Measurements from ENCODE around the gene CTBP1. TPM values are rescaled to one million over a fixed set of nuclear protein-coding genes. Genes with fewer than 3 reads are reported as not detected.

The CTBP1 gene
- total RNA-seq, 1 experiment from 2014 or later, result 136 TPM

GRCh38 chr4:1253831-1254230 lies 4.9 kb upstream of the CTBP1 start:
- peaks cover 44 to 50% (median 45%) of the 10 kb centered on the region in 3 experiments for H3K36me3 Mint-ChIP-seq (ENCODE audit: insufficient read depth in 1 of 3, low read depth in 3 of 3)

More at GRCh38 chr4:1253831-1254230, 4.9 kb upstream of the CTBP1 start:
- H3K4ac ChIP-seq (ENCODE audit: low read depth, low read length), result no peak overlapping the region
- H4K8ac ChIP-seq (replicated peaks; ENCODE audit: insufficient read length, low read depth, low read length), result no peak overlapping the region
- H4K91ac ChIP-seq (ENCODE audit: insufficient read length, low read depth, low read length), result no peak overlapping the region
- no peak overlapping the region for H3K23ac ChIP-seq (ENCODE audit: insufficient read length, low read depth, low read length)
- no peaks in the 10 kb centered on the region for H4K20me1 ChIP-seq (ENCODE audit: control insufficient read depth, insufficient read depth, insufficient read length)
- no peaks in the 10 kb centered on the region for H3K27me3 ChIP-seq (ENCODE audit: insufficient read depth, low read length)
- Mint-ChIP-seq H3K4me3 (no peak overlapping the region), H3K27ac (no peak overlapping the region), H3K9me3 (peaks cover 77 to 87% of the 10 kb centered on the region in 2 experiments), H3K4me1 (no peaks in the 10 kb centered on the region), H3K27me3 (ENCODE audit: low read depth) (peaks cover 57% of the 10 kb centered on the region)
- TF ChIP-seq, protein P1, sequence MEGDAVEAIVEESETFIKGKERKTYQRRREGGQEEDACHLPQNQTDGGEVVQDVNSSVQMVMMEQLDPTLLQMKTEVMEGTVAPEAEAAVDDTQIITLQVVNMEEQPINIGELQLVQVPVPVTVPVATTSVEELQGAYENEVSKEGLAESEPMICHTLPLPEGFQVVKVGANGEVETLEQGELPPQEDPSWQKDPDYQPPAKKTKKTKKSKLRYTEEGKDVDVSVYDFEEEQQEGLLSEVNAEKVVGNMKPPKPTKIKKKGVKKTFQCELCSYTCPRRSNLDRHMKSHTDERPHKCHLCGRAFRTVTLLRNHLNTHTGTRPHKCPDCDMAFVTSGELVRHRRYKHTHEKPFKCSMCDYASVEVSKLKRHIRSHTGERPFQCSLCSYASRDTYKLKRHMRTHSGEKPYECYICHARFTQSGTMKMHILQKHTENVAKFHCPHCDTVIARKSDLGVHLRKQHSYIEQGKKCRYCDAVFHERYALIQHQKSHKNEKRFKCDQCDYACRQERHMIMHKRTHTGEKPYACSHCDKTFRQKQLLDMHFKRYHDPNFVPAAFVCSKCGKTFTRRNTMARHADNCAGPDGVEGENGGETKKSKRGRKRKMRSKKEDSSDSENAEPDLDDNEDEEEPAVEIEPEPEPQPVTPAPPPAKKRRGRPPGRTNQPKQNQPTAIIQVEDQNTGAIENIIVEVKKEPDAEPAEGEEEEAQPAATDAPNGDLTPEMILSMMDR (conservative IDR thresholded peaks at IDR 0.05), result no peak
- no peak overlapping the region for H3K9ac ChIP-seq (ENCODE audit: extremely low read depth, insufficient read length, low read length)
- no peak overlapping the region for H3K56ac ChIP-seq (ENCODE audit: insufficient read length, low read depth, low read length)
- H2AK5ac ChIP-seq (ENCODE audit: insufficient read length, low read length), result no peak overlapping the region
- H2BK5ac ChIP-seq (ENCODE audit: insufficient read length, low read length), result no peak overlapping the region
- no peak overlapping the region for H2BK15ac ChIP-seq (ENCODE audit: low read depth, low read length)
- peaks cover 38% of the 10 kb centered on the region for H3K9me3 ChIP-seq (ENCODE audit: control insufficient read depth, low read depth, low read length)
- H3K4me1 ChIP-seq (ENCODE audit: insufficient read depth, low read length), result no peaks in the 10 kb centered on the region
- no peaks in the 10 kb centered on the region for H3K79me1 ChIP-seq (ENCODE audit: insufficient read depth, low read depth, low read length, poor library complexity, severe bottlenecking)
- H2BK12ac ChIP-seq (ENCODE audit: insufficient read length, low read depth, low read length), result no peak overlapping the region
- no peak overlapping the region for H2BK20ac ChIP-seq (ENCODE audit: low read depth, low read length, poor library complexity, severe bottlenecking)
- no CpG with 5 or more reads among the region's 5 CpGs for WGBS (ENCODE audit: extremely low coverage, insufficient read length, low lambda C conversion rate)
- H4K5ac ChIP-seq (ENCODE audit: insufficient read length, low read depth, low read length), result no peak overlapping the region
- no peak overlapping the region for H3K4me2 ChIP-seq (ENCODE audit: insufficient read depth, insufficient read length, low read length)
- no peak overlapping the region for H3T11ph ChIP-seq (ENCODE audit: low read length)
- H3K27ac ChIP-seq (ENCODE audit: insufficient read length, low read depth, low read length), result no peak overlapping the region
- H3K79me2 ChIP-seq (ENCODE audit: insufficient read depth, low read length), result no peaks in the 10 kb centered on the region
- DNase-seq, result no peak
- no peak overlapping the region for H3K18ac ChIP-seq (ENCODE audit: insufficient read length, low read depth, low read length)
- no peak overlapping the region for H3K14ac ChIP-seq (ENCODE audit: insufficient read depth, low read length)
- H2AFZ ChIP-seq (ENCODE audit: low read length), result no peak overlapping the region
- peaks cover 7% of the 10 kb centered on the region for H3K23me2 ChIP-seq (ENCODE audit: insufficient read length, low read depth, low read length, poor library complexity, severe bottlenecking)
- no peak overlapping the region for H2BK120ac ChIP-seq (ENCODE audit: low read depth, low read length, poor library complexity, severe bottlenecking)

Measured in H9 (cell line).